ENCODE data around the gene ANKFN1. TPM values are rescaled to one million over a fixed set of nuclear protein-coding genes. Genes with fewer than 3 reads are reported as not detected.

Gene ANKFN1
- total RNA-seq, 1 donor from 2014 or later, result not detected

- Mint-ChIP-seq H3K27ac (no peak overlapping the region), H3K36me3 (ENCODE audit: insufficient read depth) (no peaks in the 10 kb centered on the region), H3K4me1 (ENCODE audit: low read depth) (peaks cover 10% of the 10 kb centered on the region), H3K9me3 (ENCODE audit: low read depth) (no peaks in the 10 kb centered on the region), H3K27me3 (peaks cover 5% of the 10 kb centered on the region), H3K4me3 (ENCODE audit: low read depth) (no peak overlapping the region)
- no peak for TF ChIP-seq CTCF (IDR thresholded peaks at IDR 0.05; ENCODE audit: unreplicated experiment)
- no peak for DNase-seq (ENCODE audit: low spot score, unreplicated experiment)
Observed at GRCh38 chr17:56545106-56545505, 391.8 kb downstream of the ANKFN1 start.

GRCh38 chr17:56545930-56546329, 392.7 kb downstream of the ANKFN1 start:
- H3K27me3 Mint-ChIP-seq, result peaks cover 4% of the 10 kb centered on the region
- peaks cover 10% of the 10 kb centered on the region for H3K4me1 Mint-ChIP-seq (ENCODE audit: low read depth)
- no peak for TF ChIP-seq CTCF (IDR thresholded peaks at IDR 0.05; ENCODE audit: unreplicated experiment)
- H3K4me3 Mint-ChIP-seq (ENCODE audit: low read depth), result no peak overlapping the region
- no peaks in the 10 kb centered on the region for H3K36me3 Mint-ChIP-seq (ENCODE audit: insufficient read depth)
- H3K9me3 Mint-ChIP-seq (ENCODE audit: low read depth), result no peaks in the 10 kb centered on the region
- no peak overlapping the region for H3K27ac Mint-ChIP-seq
- DNase-seq (ENCODE audit: low spot score, unreplicated experiment), result no peak

GRCh38 chr17:56548661-56549060, 395.4 kb downstream of the ANKFN1 start:
- Mint-ChIP-seq H3K27me3 (peaks cover 7% of the 10 kb centered on the region), H3K9me3 (ENCODE audit: low read depth) (peaks cover 3% of the 10 kb centered on the region), H3K27ac (no peak overlapping the region), H3K36me3 (ENCODE audit: insufficient read depth) (no peaks in the 10 kb centered on the region), H3K4me1 (ENCODE audit: low read depth) (peaks cover 10% of the 10 kb centered on the region), H3K4me3 (ENCODE audit: low read depth) (no peak overlapping the region)
- no peak for DNase-seq (ENCODE audit: low spot score, unreplicated experiment)
- no peak for TF ChIP-seq CTCF (IDR thresholded peaks at IDR 0.05; ENCODE audit: unreplicated experiment)

- Mint-ChIP-seq H3K27me3 (peaks cover 7% of the 10 kb centered on the region), H3K4me1 (ENCODE audit: low read depth) (peaks cover 8% of the 10 kb centered on the region), H3K4me3 (ENCODE audit: low read depth) (no peak overlapping the region), H3K27ac (no peak overlapping the region), H3K9me3 (ENCODE audit: low read depth) (peaks cover 3% of the 10 kb centered on the region), H3K36me3 (ENCODE audit: insufficient read depth) (no peaks in the 10 kb centered on the region)
- no peak for TF ChIP-seq CTCF (IDR thresholded peaks at IDR 0.05; ENCODE audit: unreplicated experiment)
- no peak for DNase-seq (ENCODE audit: low spot score, unreplicated experiment)
Observed at GRCh38 chr17:56549501-56549900, 396.2 kb downstream of the ANKFN1 start.

- H3K4me1 Mint-ChIP-seq (ENCODE audit: low read depth), result no peaks in the 10 kb centered on the region
- H3K36me3 Mint-ChIP-seq (ENCODE audit: insufficient read depth), result no peaks in the 10 kb centered on the region
- peaks cover under 1% of the 10 kb centered on the region for H3K27me3 Mint-ChIP-seq
- H3K9me3 Mint-ChIP-seq (ENCODE audit: low read depth), result no peaks in the 10 kb centered on the region
- TF ChIP-seq CTCF (IDR thresholded peaks at IDR 0.05; ENCODE audit: unreplicated experiment), result no peak
- H3K27ac Mint-ChIP-seq, result no peak overlapping the region
- H3K4me3 Mint-ChIP-seq (ENCODE audit: low read depth), result no peak overlapping the region
- no peak for DNase-seq (ENCODE audit: low spot score, unreplicated experiment)
Observed at GRCh38 chr17:56557682-56558081, 404.4 kb downstream of the ANKFN1 start.
